HCT116 (cell line): ENCODE measurements around the gene GLIPR2. TPM values are rescaled to one million over a fixed set of nuclear protein-coding genes. Genes with fewer than 3 reads are reported as not detected.

Experiments used
- ATAC-seq: fragments of 200-7000 bp; cut with Tn5 transposase; 2 replicates; pipeline ENCODE4 v1.9.1; 2020; ENCODE audit warnings: mild to moderate bottlenecking, moderate library complexity
- BruUV-seq: library from RNA; stranded (reverse); fragments of 400-500 nt; replicated peaks from 2 replicates; lab custom pipeline; 2021; lab: Mats Ljungman, UMichigan
- CTCF ChIA-PET: fragments of 300-600 bp; sonication (Branson Sonifier 250); formaldehyde crosslinking; loops from one replicate; lab custom pipeline; 2021; ENCODE audit warnings: antibody characterized with exemption; lab: Charles Lee
- POLR2A ChIA-PET: fragments of 300-600, 350-600 bp; sonication (Branson Sonifier 250); formaldehyde crosslinking; loops from one replicate; lab custom pipeline; 2021; ENCODE audit warnings: antibody characterized with exemption; lab: Charles Lee
- RAD21 ChIA-PET, 2 experiments: fragments of 300-600 bp; sonication (Branson Sonifier 250); formaldehyde crosslinking; loops; one replicate each; lab custom pipeline; 2023; ENCODE audit warnings: low total read pairs in 2 of 2; ENCODE audit not compliant: uncharacterized antibody in 2 of 2, unreplicated experiment in 2 of 2, low non-redundant PET in 1 of 2; lab: Charles Lee
- DNase-seq: peaks from one replicate; pipeline ENCODE4 v3.0.0-alpha.2; 2010; ENCODE audit warnings: low read depth, low spot score
- H2AFZ ChIP-seq: fragments of 200-600 bp; shearing (Covaris generic), sonication (generic); 2 replicates; pipeline ENCODE4 v1.6.1; 2017; ENCODE audit warnings: low read depth, mixed run types, mixed read lengths, antibody characterized with exemption, low read length; ENCODE audit not compliant: poor library complexity, severe bottlenecking
- H3K27ac ChIP-seq: 2 replicates; pipeline ENCODE4 v1.5.1; 2012; ENCODE audit warnings: low read depth, low read length
- H3K27me3 ChIP-seq: fragments of 200-600 bp; sonication (generic); 2 replicates; pipeline ENCODE4 v1.6.1; 2016; ENCODE audit warnings: mixed run types, low read length, mixed read lengths; ENCODE audit not compliant: insufficient read depth
- H3K36me3 ChIP-seq, 2 experiments: fragments of 200-500 bp in 1 of 2; fragments of 200-600 bp in 1 of 2; sonication (Bioruptor generic) in 1 of 2; sonication (generic) in 1 of 2; 2 replicates each; pipeline versions ENCODE4 v1.5.1 to v1.6.1; 2014 to 2016; ENCODE audit warnings: low read length in 2 of 2, inconsistent platforms in 1 of 2, mixed read lengths in 1 of 2, mixed run types in 1 of 2; ENCODE audit not compliant: insufficient read depth in 2 of 2, control insufficient read depth in 1 of 2
- H3K4me1 ChIP-seq, 2 experiments: fragments of 200-600 bp in 1 of 2; sonication (generic) in 1 of 2; 2 replicates each; pipeline versions ENCODE4 v1.5.1 to v1.6.1; 2012 to 2017; ENCODE audit warnings: low read length in 2 of 2, inconsistent platforms in 1 of 2, mild to moderate bottlenecking in 1 of 2, mixed read lengths in 1 of 2, mixed run types in 1 of 2, moderate library complexity in 1 of 2; ENCODE audit not compliant: insufficient read depth in 2 of 2, control insufficient read depth in 1 of 2
- H3K4me2 ChIP-seq: fragments of 200-600 bp; sonication (generic); 2 replicates; pipeline ENCODE4 v1.6.1; 2017; ENCODE audit warnings: mixed run types, low read length, mixed read lengths
- H3K4me3 ChIP-seq, 2 experiments: fragments of 200-600 bp in 1 of 2; sonication (generic) in 1 of 2; replicated peaks in 1 of 2; 2 replicates each; pipeline ENCODE4 v1.5.1; 2011 to 2016; ENCODE audit warnings: low read length in 2 of 2, control low read depth in 1 of 2, low read depth in 1 of 2, mild to moderate bottlenecking in 1 of 2, mixed read lengths in 1 of 2, mixed run types in 1 of 2
- H3K79me2 ChIP-seq: fragments of 200-600 bp; sonication (generic); 2 replicates; pipeline ENCODE4 v1.6.1; 2017; ENCODE audit warnings: mild to moderate bottlenecking, mixed run types, low read length, moderate library complexity, mixed read lengths; ENCODE audit not compliant: insufficient read depth
- H3K9ac ChIP-seq: fragments of 200-600 bp; sonication (generic); 2 replicates; pipeline ENCODE4 v1.6.1; 2016; ENCODE audit warnings: low read length, mixed read lengths
- H3K9me2 ChIP-seq: fragments of 200-600 bp; sonication (generic), shearing (Covaris generic); 2 replicates; pipeline ENCODE4 v1.6.1; 2017; ENCODE audit warnings: mixed run types, mild to moderate bottlenecking, moderate library complexity; ENCODE audit not compliant: insufficient read depth
- H3K9me3 ChIP-seq, 2 experiments: fragments of 200-500 bp in 1 of 2; fragments of 200-600 bp in 1 of 2; sonication (Bioruptor generic) in 1 of 2; sonication (generic) in 1 of 2; 2 replicates each; pipeline ENCODE4 v1.6.1; 2014 to 2017; ENCODE audit warnings: low read length in 2 of 2, mixed read lengths in 2 of 2, inconsistent platforms in 1 of 2, low read depth in 1 of 2, mild to moderate bottlenecking in 1 of 2, mixed run types in 1 of 2, moderate library complexity in 1 of 2; ENCODE audit not compliant: control insufficient read depth in 1 of 2, insufficient read depth in 1 of 2
- H4K20me1 ChIP-seq: fragments of 200-600 bp; sonication (generic), shearing (Covaris generic); 2 replicates; pipeline ENCODE4 v1.6.1; 2017; ENCODE audit warnings: mixed run types, mild to moderate bottlenecking, moderate library complexity; ENCODE audit not compliant: insufficient read depth
- ATF3 ChIP-seq: IDR thresholded peaks from 2 replicates; pipeline ENCODE4 v1.6.1; 2012
- CBX3 ChIP-seq: IDR thresholded peaks from 2 replicates; pipeline ENCODE4 v1.6.1; 2012; ENCODE audit warnings: low read depth
- CEBPB ChIP-seq: IDR thresholded peaks from 2 replicates; pipeline ENCODE4 v1.6.1; 2012; ENCODE audit warnings: low read depth
- EGR1 ChIP-seq: IDR thresholded peaks from 2 replicates; pipeline ENCODE4 v1.6.1; 2012; ENCODE audit warnings: low read depth
- ELF1 ChIP-seq: IDR thresholded peaks from 2 replicates; pipeline ENCODE4 v1.6.1; 2012; ENCODE audit warnings: low read depth, borderline replicate concordance
- EZH2phosphoT487 ChIP-seq: fragments of 200-600 bp; IDR thresholded peaks from 2 replicates; pipeline ENCODE4 v1.6.1; 2018; ENCODE audit warnings: antibody characterized with exemption, borderline replicate concordance
- FOSL1 ChIP-seq: IDR thresholded peaks from 2 replicates; pipeline ENCODE4 v1.6.1; 2012; ENCODE audit warnings: low read depth
- JUND ChIP-seq: IDR thresholded peaks from 2 replicates; pipeline ENCODE4 v1.6.1; 2012
- MAX ChIP-seq: IDR thresholded peaks from 2 replicates; pipeline ENCODE4 v1.6.1; 2012
- POLR2A ChIP-seq: IDR thresholded peaks from 2 replicates; pipeline ENCODE4 v1.7.0; 2011; ENCODE audit warnings: borderline replicate concordance; ENCODE audit not compliant: insufficient read depth, insufficient read length; ENCODE audit errors: extremely low read depth
- POLR2AphosphoS5 ChIP-seq: IDR thresholded peaks from 2 replicates; pipeline ENCODE4 v1.6.1; 2011; ENCODE audit warnings: mild to moderate bottlenecking, low read depth, low read length, moderate library complexity
- RAD21 ChIP-seq: IDR thresholded peaks from 2 replicates; pipeline ENCODE4 v1.6.1; 2012; ENCODE audit warnings: low read depth, mild to moderate bottlenecking
- REST ChIP-seq: IDR thresholded peaks from 2 replicates; pipeline ENCODE4 v1.6.1; 2012; ENCODE audit warnings: low read depth
- SIN3A ChIP-seq: IDR thresholded peaks from 2 replicates; pipeline ENCODE4 v1.6.1; 2012; ENCODE audit warnings: low read depth
- SP1 ChIP-seq: IDR thresholded peaks from 2 replicates; pipeline ENCODE4 v1.6.1; 2012; ENCODE audit warnings: low read depth
- SRF ChIP-seq: IDR thresholded peaks from 2 replicates; pipeline ENCODE4 v1.6.1; 2012; ENCODE audit warnings: low read depth
- TCF7L2 ChIP-seq: IDR thresholded peaks from 2 replicates; pipeline ENCODE4 v1.7.0; 2011; ENCODE audit warnings: borderline replicate concordance, inconsistent platforms; ENCODE audit not compliant: insufficient read depth, insufficient read length; ENCODE audit errors: extremely low read depth
- YY1 ChIP-seq: IDR thresholded peaks from 2 replicates; pipeline ENCODE4 v1.6.1; 2011; ENCODE audit warnings: low read length, low read depth, moderate library complexity, mild to moderate bottlenecking; ENCODE audit not compliant: insufficient replicate concordance; ENCODE audit errors: extremely low read depth
- ZBTB33 ChIP-seq: IDR thresholded peaks from 2 replicates; pipeline ENCODE4 v1.6.1; 2011; ENCODE audit warnings: mild to moderate bottlenecking, low read length, moderate library complexity; ENCODE audit not compliant: insufficient replicate concordance; ENCODE audit errors: extremely low read depth
- ZNF274 ChIP-seq: fragments of 200-500 bp; sonication (Bioruptor generic); IDR thresholded peaks from 2 replicates; pipeline ENCODE4 v1.6.1; 2014; ENCODE audit warnings: mild to moderate bottlenecking, low read depth, low read length, inconsistent platforms
- intact Hi-C: fragments of 100-400 bp; cut with micrococcal nuclease; formaldehyde crosslinking; loops from 2 replicates; pipeline ENCODE4 v1.10.0; 2022
- total RNA-seq: library from RNA; stranded (reverse); gene quantifications from one replicate; pipeline ENCODE4 v1.2.1, GENCODE V29; 2021; ENCODE audit not compliant: unreplicated experiment

The GLIPR2 gene
- total RNA-seq, 1 experiment from 2014 or later, result 14.5 TPM

- ATAC-seq (no peak), DNase-seq (no peak)
- intact Hi-C loops, result no loop called here
- Histone ChIP-seq H2AFZ (no peak overlapping the region), H3K27ac (no peak overlapping the region), H3K9me3 (no peaks in the 10 kb centered on the region), H4K20me1 (no peaks in the 10 kb centered on the region), H3K4me2 (no peak overlapping the region), H3K9me2 (no peaks in the 10 kb centered on the region), H3K4me3 (no peak overlapping the region), H3K9ac (no peak overlapping the region), H3K36me3 (no peaks in the 10 kb centered on the region), H3K4me1 (peaks cover 0 to 19% of the 10 kb centered on the region in 2 experiments; a peak in 1 of 4 replicates), H3K27me3 (no peaks in the 10 kb centered on the region), H3K79me2 (no peaks in the 10 kb centered on the region)
- no peak for TF ChIP-seq YY1
- no peak for TF ChIP-seq RAD21
- no peak for TF ChIP-seq CEBPB
- TF ChIP-seq JUND, result no peak
- TF ChIP-seq REST, result no peak
- TF ChIP-seq POLR2AphosphoS5, result no peak
- TF ChIP-seq ATF3, result no peak
- TF ChIP-seq ZBTB33, result no peak
- TF ChIP-seq CBX3, result no peak
- no peak for TF ChIP-seq SP1
- no peak for TF ChIP-seq ELF1
- TF ChIP-seq ZNF274, result no peak
- TF ChIP-seq FOSL1, result no peak
- TF ChIP-seq EGR1, result no peak
- no peak for TF ChIP-seq MAX
- no peak for TF ChIP-seq TCF7L2
- no peak for TF ChIP-seq EZH2phosphoT487
- TF ChIP-seq SRF, result no peak
- TF ChIP-seq POLR2A, result no peak
- TF ChIP-seq SIN3A, result no peak
- POLR2A ChIA-PET, result interaction anchor here (1.5 kb wide), 1 partner anchor 26 kb away, joined by 7 read pairs; the partner anchor contains the start of gene CLTA
- no TSS peak for BruUV-seq
- CTCF ChIA-PET, result interaction anchor here (1.5 to 3.5 kb wide), 2 partner anchors 28 to 62 kb away, joined by 3 to 36 read pairs; partner anchors contain the start of gene GLIPR2
- RAD21 ChIA-PET, result no interaction called here
Measured at GRCh38 chr9:36164372-36164771, 27.8 kb downstream of the GLIPR2 start.
